ENCODE data around the gene GFOD2. TPM values are rescaled to one million over a fixed set of nuclear protein-coding genes. Genes with fewer than 3 reads are reported as not detected.

Gene GFOD2
- total and polyA plus RNA-seq, 2 of the 8 experiments (the other 6 are each of a cell fraction or from before 2014, with no cell fraction given): 21.4 to 33.2 TPM

GRCh38 chr16:67660564-67661028 lies 58.5 kb downstream of the GFOD2 start, which contains the start of gene PARD6A (continued):
- TF ChIP-seq CTCF (IDR thresholded peaks at IDR 0.05; ENCODE audit: control extremely low read depth in 1 of 3, insufficient read depth in 1 of 3, low read depth in 1 of 3, low read length in 3 of 3) (0 out of 4 replicates have a peak, but pooled peaks of 1 of the 3 experiments have one; percentile 5), ASH2L (IDR thresholded peaks at IDR 0.05; ENCODE audit: low read length) (no peak), NRF1 (IDR thresholded peaks at IDR 0.05; ENCODE audit: low read depth, low read length) (no peak; the same call in 1 of the 2 replicates), KDM5A (IDR thresholded peaks at IDR 0.05; ENCODE audit: low read length) (no peak), BACH1 (IDR thresholded peaks at IDR 0.05; ENCODE audit: low read length) (no peak), GTF2F1 (IDR thresholded peaks at IDR 0.05; ENCODE audit: borderline replicate concordance, low read depth, low read length) (no peak), TAF7 (optimal IDR thresholded peaks at IDR 0.05; ENCODE audit: borderline replicate concordance, low read depth, low read length) (no peak), FOSL1 (IDR thresholded peaks at IDR 0.05; ENCODE audit: insufficient read depth, low read depth, low read length) (no peak), ATF2 (IDR thresholded peaks at IDR 0.05; ENCODE audit: low read length) (peak; percentile 86), CEBPB (IDR thresholded peaks at IDR 0.05; ENCODE audit: low read depth, low read length) (peak; percentile 97), SRF (IDR thresholded peaks at IDR 0.05; ENCODE audit: low read depth, low read length) (peak; percentile 64; the same call in 1 of the 2 replicates), TBP (IDR thresholded peaks at IDR 0.05; ENCODE audit: low read depth, low read length) (no peak), BRCA1 (IDR thresholded peaks at IDR 0.05; ENCODE audit: low read depth, low read length) (no peak), ATF3 (IDR thresholded peaks at IDR 0.05; ENCODE audit: insufficient read depth, low read depth, low read length) (peak; percentile 80), CHD1 (IDR thresholded peaks at IDR 0.05; ENCODE audit: low read depth, low read length) (no peak), MAFK (IDR thresholded peaks at IDR 0.05; ENCODE audit: low read depth, low read length) (no peak), EGR1 (IDR thresholded peaks at IDR 0.05; ENCODE audit: borderline replicate concordance, low read depth, low read length) (peak; percentile 56; the same call in 1 of the 2 replicates), SAP30 (IDR thresholded peaks at IDR 0.05; ENCODE audit: insufficient read depth, insufficient replicate concordance, low read length) (no peak), RBBP5 (IDR thresholded peaks at IDR 0.05; ENCODE audit: borderline replicate concordance, low read depth, low read length) (0 out of 2 replicates have a peak, but pooled peaks have one; percentile 61), HDAC2 (IDR thresholded peaks at IDR 0.05; ENCODE audit: borderline replicate concordance in 1 of 2, low read depth in 2 of 2, low read length in 2 of 2) (no peak)

All from H1 (cell line).